Measurements from ENCODE around the gene CAMTA1.

CAMTA1 gene

GRCh38 chr1:7629465-7630195 lies 844.4 kb downstream of the CAMTA1 start:
- in situ Hi-C loops (cut with MboI; ENCODE audit: low sequenced_read_pairs), result no loop called here

GRCh38 chr1:7630378-7630777 lies 845.1 kb downstream of the CAMTA1 start:
- in situ Hi-C loops (cut with MboI; ENCODE audit: low sequenced_read_pairs), result no loop called here

DNA sequence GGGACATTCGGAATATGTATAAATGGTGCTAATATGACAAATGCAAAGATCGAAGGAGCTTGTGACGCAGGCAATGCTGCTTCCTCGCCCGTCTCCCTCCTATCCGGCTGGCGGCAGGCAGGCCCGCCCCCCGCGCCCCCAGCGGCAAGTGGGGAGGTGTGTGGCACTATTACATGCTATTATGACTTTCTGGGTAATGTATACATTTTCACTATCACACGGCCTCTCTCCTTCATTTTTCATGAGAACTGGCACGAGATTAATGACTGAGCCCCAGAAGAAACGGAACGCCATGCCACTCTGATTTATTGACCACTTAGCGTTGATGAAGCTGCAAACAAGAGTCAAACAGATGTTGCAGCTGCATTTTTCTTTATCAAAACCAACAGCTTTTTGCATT lies 846.9 kb downstream of the CAMTA1 start:
- in situ Hi-C loops (cut with MboI; ENCODE audit: low sequenced_read_pairs), result no loop called here

- in situ Hi-C loops (cut with MboI; ENCODE audit: low sequenced_read_pairs), result no loop called here
Observed at GRCh38 chr1:7632681-7633080, 847.4 kb downstream of the CAMTA1 start.

- in situ Hi-C loops (cut with MboI; ENCODE audit: low sequenced_read_pairs), result no loop called here
Observed at GRCh38 chr1:7633506-7634245, 848.4 kb downstream of the CAMTA1 start.

DNA sequence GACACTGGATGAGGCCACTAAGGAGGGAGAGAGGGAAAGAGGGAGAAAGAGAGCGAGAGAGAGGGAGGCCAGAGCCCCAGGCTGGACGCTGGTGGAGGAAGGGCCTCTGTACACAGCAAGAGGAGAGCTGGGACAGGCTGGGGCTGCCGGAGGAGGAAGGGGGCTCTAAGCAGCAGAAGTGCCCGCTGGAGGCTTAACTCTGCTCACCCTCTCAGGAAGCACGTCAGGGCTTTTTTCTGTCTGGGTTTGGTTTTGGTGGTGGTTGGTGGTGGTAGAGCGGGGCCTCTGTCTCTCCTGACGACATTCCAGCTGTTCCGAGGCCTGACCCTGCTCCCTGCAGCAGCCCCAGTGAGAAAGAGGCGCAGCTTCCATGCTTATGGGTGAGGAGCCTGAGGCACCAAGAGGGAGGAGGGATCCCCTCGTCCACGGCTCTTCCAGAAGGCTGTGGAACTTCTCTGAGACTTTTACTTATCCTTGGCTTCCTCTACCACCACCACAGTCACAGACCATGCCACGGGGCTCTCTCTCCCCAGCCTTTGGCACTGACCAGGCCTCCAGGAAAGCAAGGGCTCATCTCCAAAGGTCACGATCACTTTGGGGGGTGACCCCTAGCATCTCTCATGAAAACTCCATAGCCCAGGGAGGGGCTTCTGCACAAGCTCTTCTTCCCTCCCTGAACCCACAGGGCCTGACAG lies 849.4 kb downstream of the CAMTA1 start:
- in situ Hi-C loops (cut with MboI; ENCODE audit: low sequenced_read_pairs), result no loop called here

DNA sequence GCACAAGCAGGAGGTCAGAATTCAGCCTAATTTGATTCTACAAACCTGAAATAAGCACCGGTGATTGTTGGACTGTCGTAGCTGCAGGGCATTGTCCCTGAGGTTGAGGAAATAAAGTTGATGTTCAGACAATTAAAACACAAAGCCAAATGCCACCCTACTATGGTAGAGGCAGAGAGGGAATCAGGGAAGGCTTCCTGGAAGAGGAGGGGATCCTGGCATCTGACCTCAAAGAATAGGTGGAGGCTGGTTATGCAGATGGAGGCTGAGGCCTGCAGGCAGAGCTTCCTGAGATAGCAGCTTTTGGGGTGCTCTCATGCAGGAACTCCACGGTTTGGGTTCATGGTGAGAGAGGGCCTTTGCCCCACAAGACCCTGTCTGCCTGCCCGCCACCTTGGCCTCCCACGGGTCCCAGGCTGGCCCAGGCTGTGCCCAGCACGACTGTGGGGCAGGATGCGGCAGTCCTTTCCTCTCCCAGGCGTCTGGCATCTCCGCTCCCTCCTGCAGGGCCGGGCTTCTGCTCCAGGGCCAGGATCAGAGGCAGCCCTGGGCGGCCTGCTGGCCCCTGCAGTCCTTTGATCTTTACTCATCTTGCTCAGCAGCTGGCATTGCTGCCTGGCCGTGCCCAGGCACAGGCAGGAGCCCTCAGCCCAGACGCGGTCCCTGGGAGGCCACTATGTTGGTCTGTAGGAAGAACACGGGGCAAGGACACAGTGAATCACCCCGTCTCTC lies 851.7 kb downstream of the CAMTA1 start:
- in situ Hi-C loops (cut with MboI; ENCODE audit: low sequenced_read_pairs), result no loop called here

DNA sequence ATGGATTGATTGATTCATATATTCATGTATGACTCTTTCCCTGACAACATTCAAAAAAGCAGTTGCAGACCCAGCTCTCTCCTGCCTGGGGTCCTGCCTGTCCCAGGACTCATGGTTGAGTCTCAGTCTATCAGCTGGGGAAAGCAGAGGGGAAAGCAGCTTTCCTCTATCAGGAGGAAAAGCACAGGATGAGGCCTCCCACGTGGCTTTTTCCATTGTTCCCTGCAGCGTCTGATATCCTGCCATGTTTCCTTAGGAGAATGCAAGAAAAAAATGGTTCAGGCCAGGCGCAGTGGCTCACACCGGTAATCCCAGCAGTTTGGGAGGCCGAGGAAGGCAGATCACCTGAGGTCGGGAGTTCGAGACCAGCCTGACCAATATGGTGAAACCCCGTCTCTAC lies 852.8 kb downstream of the CAMTA1 start:
- in situ Hi-C loops (cut with MboI; ENCODE audit: low sequenced_read_pairs), result no loop called here

- in situ Hi-C loops (cut with MboI; ENCODE audit: low sequenced_read_pairs), result no loop called here
Observed at GRCh38 chr1:7639435-7640131, 854.3 kb downstream of the CAMTA1 start.

DNA sequence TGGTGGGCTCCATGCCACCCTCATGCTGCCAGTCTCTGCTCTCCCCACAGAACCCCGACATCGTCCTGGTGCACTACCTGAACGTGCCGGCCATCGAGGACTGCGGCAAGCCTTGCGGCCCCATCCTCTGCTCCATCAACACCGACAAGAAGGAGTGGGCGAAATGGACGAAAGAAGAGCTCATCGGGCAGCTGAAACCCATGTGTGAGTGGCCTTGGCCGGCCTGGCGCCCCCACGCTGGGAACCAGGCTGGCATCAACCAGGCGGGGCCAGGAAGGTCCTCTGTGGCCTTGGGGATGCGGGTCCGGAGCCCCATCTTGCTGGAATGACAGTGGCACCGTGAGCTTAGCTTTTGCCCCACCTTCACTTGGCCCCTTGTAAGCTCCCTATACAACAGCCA lies 855.1 kb downstream of the CAMTA1 start:
- in situ Hi-C loops (cut with MboI; ENCODE audit: low sequenced_read_pairs), result no loop called here

GRCh38 chr1:7640920-7641585 lies 855.8 kb downstream of the CAMTA1 start:
- in situ Hi-C loops (cut with MboI; ENCODE audit: low sequenced_read_pairs), result no loop called here

DNA sequence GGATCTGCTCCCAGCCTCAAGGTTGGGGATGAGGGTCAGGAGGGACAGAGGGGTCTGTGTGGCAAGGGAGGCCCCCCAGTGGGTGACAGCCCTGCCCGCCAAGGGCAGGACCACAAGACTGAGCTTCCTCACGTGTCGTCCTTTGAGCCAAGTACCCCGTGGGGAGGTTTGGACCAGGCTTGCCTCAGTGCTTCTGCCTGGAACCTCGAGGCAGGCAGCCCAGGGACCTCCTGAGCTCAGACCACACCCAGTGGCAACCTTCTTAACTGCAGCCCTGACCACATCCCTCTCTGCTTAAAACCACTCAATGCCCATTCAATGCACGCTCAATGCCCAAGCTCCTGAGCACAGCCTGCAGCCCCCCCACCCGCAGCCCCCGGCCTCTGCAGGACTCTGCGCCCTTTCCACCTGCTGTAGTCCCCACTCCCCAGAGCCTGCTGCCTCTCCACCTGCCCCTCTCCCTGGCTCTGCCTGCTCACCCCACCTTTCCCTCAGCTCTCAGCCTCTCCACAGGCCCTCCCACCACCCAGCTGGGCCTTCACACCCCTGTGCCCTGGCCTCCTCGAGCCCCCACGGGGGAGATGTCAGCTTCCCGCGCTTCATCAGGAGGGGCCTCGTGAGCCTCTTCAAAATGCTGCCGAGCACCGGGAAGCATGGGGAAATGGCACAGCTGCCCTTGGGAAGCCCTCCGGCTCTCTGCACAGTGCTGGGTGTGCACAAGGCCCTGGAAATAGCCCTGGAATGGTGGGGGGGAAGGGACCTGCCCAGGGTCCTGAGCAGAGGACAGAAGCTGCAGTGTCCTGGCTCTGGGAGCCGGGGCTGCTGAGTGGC lies 856.5 kb downstream of the CAMTA1 start:
- in situ Hi-C loops (cut with MboI; ENCODE audit: low sequenced_read_pairs), result no loop called here

DNA sequence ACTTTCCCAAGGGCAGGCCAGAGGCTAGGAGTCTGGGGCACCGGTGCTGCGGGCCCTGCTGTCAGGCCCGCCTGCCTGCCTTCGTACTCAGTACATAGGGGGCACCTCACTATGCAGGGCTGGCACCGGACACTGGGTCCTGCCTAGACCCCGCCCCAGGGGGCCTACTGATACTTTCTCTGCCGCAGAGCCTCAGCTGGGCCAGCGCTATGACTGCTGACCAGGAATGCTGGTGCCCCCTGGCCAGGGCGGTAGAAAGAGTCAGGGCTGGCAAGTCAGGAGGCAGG lies 857.1 kb downstream of the CAMTA1 start:
- in situ Hi-C loops (cut with MboI; ENCODE audit: low sequenced_read_pairs), result no loop called here

DNA sequence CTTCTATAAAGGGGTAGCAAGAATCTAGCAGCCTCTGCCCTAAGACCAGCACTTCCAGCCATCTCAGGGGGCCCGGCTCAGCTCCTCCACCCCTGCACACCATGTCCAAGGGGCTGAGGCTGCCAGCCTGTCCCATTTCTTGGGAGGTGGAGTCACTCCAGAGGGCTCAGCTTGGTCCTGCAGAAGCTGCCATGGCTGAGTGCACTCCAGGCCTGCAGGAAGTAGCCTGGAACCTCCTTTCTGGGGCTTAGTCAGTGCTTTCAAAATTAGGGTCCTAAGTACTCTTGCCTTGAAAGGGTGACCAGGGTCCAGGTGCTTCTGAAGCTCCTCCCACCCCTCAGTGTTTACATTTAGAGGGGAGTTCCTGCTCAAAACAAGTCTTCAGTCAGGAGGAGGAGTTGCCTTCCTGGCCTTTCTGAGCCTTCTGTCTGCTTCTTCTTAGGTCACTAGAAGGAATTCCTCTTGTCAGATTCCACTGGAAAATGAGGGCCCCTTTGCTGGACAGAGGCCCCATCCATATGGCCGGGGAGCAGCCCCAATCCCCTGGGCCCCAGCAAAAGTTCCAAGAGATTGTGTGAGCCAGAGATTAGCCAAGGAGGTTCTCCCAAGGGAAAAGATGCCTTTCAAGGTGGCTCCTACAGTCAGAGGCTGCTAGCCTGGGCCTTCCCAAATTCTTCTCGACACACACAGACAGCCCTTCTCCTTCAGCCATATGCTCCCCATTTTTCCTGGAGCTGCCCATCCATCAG lies 857.7 kb downstream of the CAMTA1 start:
- in situ Hi-C loops (cut with MboI; ENCODE audit: low sequenced_read_pairs), result no loop called here

GRCh38 chr1:7643530-7643929 lies 858.3 kb downstream of the CAMTA1 start:
- in situ Hi-C loops (cut with MboI; ENCODE audit: low sequenced_read_pairs), result no loop called here

DNA sequence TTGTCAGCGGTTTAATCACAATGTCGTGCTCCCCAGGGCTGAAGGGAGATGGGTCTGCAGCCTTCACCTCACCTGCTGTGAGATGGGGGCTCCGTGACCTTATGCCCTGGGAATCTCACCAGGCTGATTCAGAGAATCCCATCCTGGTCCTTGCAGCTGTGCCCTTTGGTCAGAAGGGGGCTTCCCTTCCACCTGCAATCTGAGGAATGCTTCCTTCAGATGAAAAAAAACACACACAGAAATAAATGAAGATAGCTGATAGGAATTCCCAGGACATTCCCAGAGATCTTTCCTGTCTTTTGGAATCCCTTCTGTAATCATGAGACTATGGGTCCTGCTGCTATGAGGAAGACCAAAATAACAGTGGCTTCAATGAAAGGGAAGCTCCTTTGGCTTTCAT lies 858.8 kb downstream of the CAMTA1 start:
- in situ Hi-C loops (cut with MboI; ENCODE audit: low sequenced_read_pairs), result no loop called here

- in situ Hi-C loops (cut with MboI; ENCODE audit: low sequenced_read_pairs), result no loop called here
Observed at GRCh38 chr1:7644961-7645750, 859.9 kb downstream of the CAMTA1 start.

- in situ Hi-C loops (cut with MboI; ENCODE audit: low sequenced_read_pairs), result no loop called here
Observed at GRCh38 chr1:7645751-7646048, 860.4 kb downstream of the CAMTA1 start.

All from HL-60/S4 treated with retinoic acid at 250 ng/mL for 4 days and 3 days (cell line).